ENCODE data around the gene NEMF. TPM values are rescaled to one million over a fixed set of nuclear protein-coding genes. Genes with fewer than 3 reads are reported as not detected.

The NEMF gene
- total RNA-seq, 1 experiment from 2014 or later = 50.1 TPM

DNA sequence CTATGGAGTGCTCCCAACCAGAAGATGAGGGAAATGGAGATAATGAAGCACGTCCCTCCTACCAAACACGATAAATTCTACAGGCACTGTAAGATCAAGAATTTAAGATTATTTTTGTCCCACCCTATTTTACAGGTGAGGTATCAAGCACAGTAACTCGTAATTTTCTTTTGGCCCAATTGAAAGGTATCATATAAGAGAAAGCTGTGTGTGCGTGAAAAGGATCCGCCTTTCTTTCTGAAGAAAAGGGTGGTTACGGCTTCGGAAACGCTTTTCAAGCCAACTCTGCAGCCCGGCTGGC, 85.4 kb downstream of the NEMF start:
- Mint-ChIP-seq H3K9me3 (no peaks in the 10 kb centered on the region), H3K27me3 (ENCODE audit: low read depth) (no peaks in the 10 kb centered on the region), H3K27ac (peak overlapping the region; percentile 97), H3K4me3 (peak overlapping the region; percentile 86), H3K36me3 (no peaks in the 10 kb centered on the region), H3K4me1 (peaks cover 24% of the 10 kb centered on the region)
- DNase-seq (ENCODE audit: low spot score) (no peak), ATAC-seq (no peak)
- POLR2A ChIA-PET = interaction anchor here (0.5 to 3.3 kb wide), 7 partner anchors 79 to 1116 kb away, joined by 3 to 25 read pairs (median 6); partner anchors contain the start of genes DNAAF2, MGAT2, NEMF and POLE2
- CTCF ChIA-PET = interaction anchor here (1.2 to 3.1 kb wide), 5 partner anchors 63 to 133 kb away, joined by 3 to 23 read pairs (median 7); partner anchors contain the start of gene POLE2
- no peak for TF ChIP-seq ESRRA (CRISPR knock-in tag; IDR thresholded peaks at IDR 0.05; ENCODE audit: borderline replicate concordance)
- TF ChIP-seq ETV6 (CRISPR knock-in tag; IDR thresholded peaks at IDR 0.05) = no peak
- TF ChIP-seq, protein P1, sequence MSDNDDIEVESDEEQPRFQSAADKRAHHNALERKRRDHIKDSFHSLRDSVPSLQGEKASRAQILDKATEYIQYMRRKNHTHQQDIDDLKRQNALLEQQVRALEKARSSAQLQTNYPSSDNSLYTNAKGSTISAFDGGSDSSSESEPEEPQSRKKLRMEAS (CRISPR knock-in tag; IDR thresholded peaks at IDR 0.05) = no peak
- no peak for TF ChIP-seq ZNF423 (CRISPR knock-in tag; IDR thresholded peaks at IDR 0.05)
- TF ChIP-seq RORB (CRISPR knock-in tag; IDR thresholded peaks at IDR 0.05) = no peak
- no peak for TF ChIP-seq IRF2 (CRISPR knock-in tag; IDR thresholded peaks at IDR 0.05; ENCODE audit: borderline replicate concordance, low read depth)
- TF ChIP-seq, protein P2, sequence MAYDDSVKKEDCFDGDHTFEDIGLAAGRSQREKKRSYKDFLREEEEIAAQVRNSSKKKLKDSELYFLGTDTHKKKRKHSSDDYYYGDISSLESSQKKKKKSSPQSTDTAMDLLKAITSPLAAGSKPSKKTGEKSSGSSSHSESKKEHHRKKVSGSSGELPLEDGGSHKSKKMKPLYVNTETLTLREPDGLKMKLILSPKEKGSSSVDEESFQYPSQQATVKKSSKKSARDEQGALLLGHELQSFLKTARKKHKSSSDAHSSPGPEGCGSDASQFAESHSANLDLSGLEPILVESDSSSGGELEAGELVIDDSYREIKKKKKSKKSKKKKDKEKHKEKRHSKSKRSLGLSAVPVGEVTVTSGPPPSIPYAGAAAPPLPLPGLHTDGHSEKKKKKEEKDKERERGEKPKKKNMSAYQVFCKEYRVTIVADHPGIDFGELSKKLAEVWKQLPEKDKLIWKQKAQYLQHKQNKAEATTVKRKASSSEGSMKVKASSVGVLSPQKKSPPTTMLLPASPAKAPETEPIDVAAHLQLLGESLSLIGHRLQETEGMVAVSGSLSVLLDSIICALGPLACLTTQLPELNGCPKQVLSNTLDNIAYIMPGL (CRISPR knock-in tag; IDR thresholded peaks at IDR 0.05) = no peak
- TF ChIP-seq, protein P3, sequence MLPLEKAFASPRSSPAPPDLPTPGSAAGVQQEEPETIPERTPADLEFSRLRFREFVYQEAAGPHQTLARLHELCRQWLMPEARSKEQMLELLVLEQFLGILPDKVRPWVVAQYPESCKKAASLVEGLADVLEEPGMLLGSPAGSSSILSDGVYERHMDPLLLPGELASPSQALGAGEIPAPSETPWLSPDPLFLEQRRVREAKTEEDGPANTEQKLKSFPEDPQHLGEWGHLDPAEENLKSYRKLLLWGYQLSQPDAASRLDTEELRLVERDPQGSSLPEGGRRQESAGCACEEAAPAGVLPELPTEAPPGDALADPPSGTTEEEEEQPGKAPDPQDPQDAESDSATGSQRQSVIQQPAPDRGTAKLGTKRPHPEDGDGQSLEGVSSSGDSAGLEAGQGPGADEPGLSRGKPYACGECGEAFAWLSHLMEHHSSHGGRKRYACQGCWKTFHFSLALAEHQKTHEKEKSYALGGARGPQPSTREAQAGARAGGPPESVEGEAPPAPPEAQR (CRISPR knock-in tag; IDR thresholded peaks at IDR 0.05) = no peak
- TF ChIP-seq CREB1 (CRISPR knock-in tag; IDR thresholded peaks at IDR 0.05) = no peak
- TF ChIP-seq ZNF396 (CRISPR knock-in tag; IDR thresholded peaks at IDR 0.05; ENCODE audit: borderline replicate concordance) = no peak
- TF ChIP-seq, protein P4, sequence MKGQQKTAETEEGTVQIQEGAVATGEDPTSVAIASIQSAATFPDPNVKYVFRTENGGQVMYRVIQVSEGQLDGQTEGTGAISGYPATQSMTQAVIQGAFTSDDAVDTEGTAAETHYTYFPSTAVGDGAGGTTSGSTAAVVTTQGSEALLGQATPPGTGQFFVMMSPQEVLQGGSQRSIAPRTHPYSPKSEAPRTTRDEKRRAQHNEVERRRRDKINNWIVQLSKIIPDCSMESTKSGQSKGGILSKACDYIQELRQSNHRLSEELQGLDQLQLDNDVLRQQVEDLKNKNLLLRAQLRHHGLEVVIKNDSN (CRISPR knock-in tag; IDR thresholded peaks at IDR 0.05) = no peak
- TF ChIP-seq, protein P5, sequence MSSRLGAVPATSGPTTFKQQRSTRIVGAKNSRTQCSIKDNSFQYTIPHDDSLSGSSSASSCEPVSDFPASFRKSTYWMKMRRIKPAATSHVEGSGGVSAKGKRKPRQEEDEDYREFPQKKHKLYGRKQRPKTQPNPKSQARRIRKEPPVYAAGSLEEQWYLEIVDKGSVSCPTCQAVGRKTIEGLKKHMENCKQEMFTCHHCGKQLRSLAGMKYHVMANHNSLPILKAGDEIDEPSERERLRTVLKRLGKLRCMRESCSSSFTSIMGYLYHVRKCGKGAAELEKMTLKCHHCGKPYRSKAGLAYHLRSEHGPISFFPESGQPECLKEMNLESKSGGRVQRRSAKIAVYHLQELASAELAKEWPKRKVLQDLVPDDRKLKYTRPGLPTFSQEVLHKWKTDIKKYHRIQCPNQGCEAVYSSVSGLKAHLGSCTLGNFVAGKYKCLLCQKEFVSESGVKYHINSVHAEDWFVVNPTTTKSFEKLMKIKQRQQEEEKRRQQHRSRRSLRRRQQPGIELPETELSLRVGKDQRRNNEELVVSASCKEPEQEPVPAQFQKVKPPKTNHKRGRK (CRISPR knock-in tag; IDR thresholded peaks at IDR 0.05; ENCODE audit: borderline replicate concordance) = no peak
- TF ChIP-seq, protein P6, sequence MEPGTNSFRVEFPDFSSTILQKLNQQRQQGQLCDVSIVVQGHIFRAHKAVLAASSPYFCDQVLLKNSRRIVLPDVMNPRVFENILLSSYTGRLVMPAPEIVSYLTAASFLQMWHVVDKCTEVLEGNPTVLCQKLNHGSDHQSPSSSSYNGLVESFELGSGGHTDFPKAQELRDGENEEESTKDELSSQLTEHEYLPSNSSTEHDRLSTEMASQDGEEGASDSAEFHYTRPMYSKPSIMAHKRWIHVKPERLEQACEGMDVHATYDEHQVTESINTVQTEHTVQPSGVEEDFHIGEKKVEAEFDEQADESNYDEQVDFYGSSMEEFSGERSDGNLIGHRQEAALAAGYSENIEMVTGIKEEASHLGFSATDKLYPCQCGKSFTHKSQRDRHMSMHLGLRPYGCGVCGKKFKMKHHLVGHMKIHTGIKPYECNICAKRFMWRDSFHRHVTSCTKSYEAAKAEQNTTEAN (CRISPR knock-in tag; IDR thresholded peaks at IDR 0.05) = no peak
- no peak for TF ChIP-seq NR3C1 (CRISPR knock-in tag; conservative IDR thresholded peaks at IDR 0.05; ENCODE audit: low read depth)
- TF ChIP-seq JUN (CRISPR knock-in tag; IDR thresholded peaks at IDR 0.05) = no peak
- TF ChIP-seq ZNF138 (CRISPR knock-in tag; conservative IDR thresholded peaks at IDR 0.05) = no peak

DNA sequence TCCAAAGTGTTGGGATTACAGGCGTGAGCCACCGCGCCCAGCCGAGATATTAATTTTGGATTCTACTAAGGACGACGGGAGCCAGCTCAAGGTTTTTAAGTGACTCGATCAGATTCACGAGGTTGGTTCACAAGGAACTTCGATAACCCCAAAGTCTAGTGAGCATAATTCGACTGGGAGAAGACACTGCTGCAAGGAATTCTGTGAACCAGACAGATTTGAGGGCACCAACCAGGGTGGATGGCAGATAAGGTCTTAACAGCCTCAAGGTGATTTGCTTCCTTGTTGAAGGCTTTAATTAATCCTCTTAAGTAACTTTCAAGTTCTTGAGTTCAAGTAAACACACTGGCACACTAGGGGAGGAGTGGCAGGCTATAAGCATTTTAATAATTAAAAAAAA, 85.7 kb downstream of the NEMF start:
- no peak for ATAC-seq
- CTCF ChIA-PET = interaction anchor here (0.7 to 2.1 kb wide), 3 partner anchors 79 to 133 kb away, joined by 3 to 11 read pairs (median 5); partner anchors contain the start of gene POLE2
- POLR2A ChIA-PET = interaction anchor here (0.5 to 3.3 kb wide), 5 partner anchors 79 to 181 kb away, joined by 3 to 25 read pairs (median 11); partner anchors contain the start of genes DNAAF2, MGAT2, NEMF and POLE2
- DNase-seq (ENCODE audit: low spot score) = no peak
- peak overlapping the region; percentile 86 for H3K4me3 Mint-ChIP-seq
- peaks cover 24% of the 10 kb centered on the region for H3K4me1 Mint-ChIP-seq
- H3K36me3 Mint-ChIP-seq = no peaks in the 10 kb centered on the region
- no peaks in the 10 kb centered on the region for H3K27me3 Mint-ChIP-seq (ENCODE audit: low read depth)
- H3K27ac Mint-ChIP-seq = peak overlapping the region; percentile 97
- H3K9me3 Mint-ChIP-seq = no peaks in the 10 kb centered on the region
- TF ChIP-seq, protein P7, sequence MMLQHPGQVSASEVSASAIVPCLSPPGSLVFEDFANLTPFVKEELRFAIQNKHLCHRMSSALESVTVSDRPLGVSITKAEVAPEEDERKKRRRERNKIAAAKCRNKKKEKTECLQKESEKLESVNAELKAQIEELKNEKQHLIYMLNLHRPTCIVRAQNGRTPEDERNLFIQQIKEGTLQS (CRISPR knock-in tag; conservative IDR thresholded peaks at IDR 0.05) = no peak
- no peak for TF ChIP-seq GRHL2 (CRISPR knock-in tag; IDR thresholded peaks at IDR 0.05; ENCODE audit: insufficient replicate concordance, severe bottlenecking)
- no peak for TF ChIP-seq TP53 (CRISPR knock-in tag; IDR thresholded peaks at IDR 0.05)
- no peak for TF ChIP-seq ATF1 (CRISPR knock-in tag; IDR thresholded peaks at IDR 0.05)
- TF ChIP-seq, protein P6 (CRISPR knock-in tag; IDR thresholded peaks at IDR 0.05) = no peak
- TF ChIP-seq, protein P8, sequence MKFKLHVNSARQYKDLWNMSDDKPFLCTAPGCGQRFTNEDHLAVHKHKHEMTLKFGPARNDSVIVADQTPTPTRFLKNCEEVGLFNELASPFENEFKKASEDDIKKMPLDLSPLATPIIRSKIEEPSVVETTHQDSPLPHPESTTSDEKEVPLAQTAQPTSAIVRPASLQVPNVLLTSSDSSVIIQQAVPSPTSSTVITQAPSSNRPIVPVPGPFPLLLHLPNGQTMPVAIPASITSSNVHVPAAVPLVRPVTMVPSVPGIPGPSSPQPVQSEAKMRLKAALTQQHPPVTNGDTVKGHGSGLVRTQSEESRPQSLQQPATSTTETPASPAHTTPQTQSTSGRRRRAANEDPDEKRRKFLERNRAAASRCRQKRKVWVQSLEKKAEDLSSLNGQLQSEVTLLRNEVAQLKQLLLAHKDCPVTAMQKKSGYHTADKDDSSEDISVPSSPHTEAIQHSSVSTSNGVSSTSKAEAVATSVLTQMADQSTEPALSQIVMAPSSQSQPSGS (CRISPR knock-in tag; IDR thresholded peaks at IDR 0.05; ENCODE audit: borderline replicate concordance, low read depth) = no peak
- no peak for TF ChIP-seq OVOL2 (CRISPR knock-in tag; IDR thresholded peaks at IDR 0.05; ENCODE audit: borderline replicate concordance)
